HG02852 (cell line): ENCODE results near the gene PICK1.

ENCODE experiments used
- ATAC-seq: cut with Tn5 transposase; IDR thresholded peaks from one replicate; pipeline ENCODE4 v1.9.1; 2021; ENCODE audit warnings: mild to moderate bottlenecking, moderate library complexity; ENCODE audit not compliant: unreplicated experiment

The PICK1 gene

GRCh38 chr22:38086001-38086845 is 29.0 kb downstream of the PICK1 start:
- no peak for ATAC-seq

GRCh38 chr22:38086942-38087341 is 29.7 kb downstream of the PICK1 start:
- ATAC-seq = no peak

- ATAC-seq = no peak
These were observed 30.7 kb downstream of the PICK1 start for GRCh38 chr22:38087855-38088254.

GRCh38 chr22:38088629-38089473 is 31.6 kb downstream of the PICK1 start:
- ATAC-seq = no peak

GRCh38 chr22:38089474-38089851 is 32.3 kb downstream of the PICK1 start:
- no peak for ATAC-seq

GRCh38 chr22:38097058-38097457 is 39.9 kb downstream of the PICK1 start:
- no peak for ATAC-seq

- no peak for ATAC-seq
These were observed 40.6 kb downstream of the PICK1 start for GRCh38 chr22:38097557-38098409.

- ATAC-seq = no peak
These were observed 41.4 kb downstream of the PICK1 start for GRCh38 chr22:38098410-38099249.

- no peak for ATAC-seq
These were observed 46.4 kb downstream of the PICK1 start for GRCh38 chr22:38103641-38104040.

GRCh38 chr22:38104084-38104483 is 46.9 kb downstream of the PICK1 start:
- ATAC-seq = no peak

- ATAC-seq = no peak
These were observed 49.8 kb downstream of the PICK1 start for GRCh38 chr22:38106814-38107578.

GRCh38 chr22:38107692-38108515 is 50.7 kb downstream of the PICK1 start:
- no peak for ATAC-seq

GRCh38 chr22:38108561-38109319 is 51.5 kb downstream of the PICK1 start:
- no peak for ATAC-seq

- ATAC-seq = no peak
These were observed 52.3 kb downstream of the PICK1 start for GRCh38 chr22:38109371-38110001.

GRCh38 chr22:38110008-38110862 is 53.0 kb downstream of the PICK1 start, which contains the start of gene BAIAP2L2:
Gene BAIAP2L2, minus strand, starts transcription at chr22:38110684. Its CDS starts 159 bp downstream, at chr22:38110525.
- no peak for ATAC-seq
